GM12872 (cell line): ENCODE results near the gene MZT1.

ENCODE experiments used
- CTCF ChIP-seq: IDR thresholded peaks from 3 replicates; pipeline ENCODE4 v1.5.1; 2011; ENCODE audit warnings: low read depth, mild to moderate bottlenecking, low read length, moderate library complexity; ENCODE audit not compliant: insufficient read depth

Gene MZT1

GRCh38 chr13:72680353-72680752 lies 47.1 kb downstream of the MZT1 start:
- TF ChIP-seq CTCF, result no peak

GRCh38 chr13:72678312-72678711 lies 49.1 kb downstream of the MZT1 start:
- TF ChIP-seq CTCF, result no peak

- no peak for TF ChIP-seq CTCF
Measured at GRCh38 chr13:72677431-72677830, 50.0 kb downstream of the MZT1 start.

- no peak for TF ChIP-seq CTCF
Measured at GRCh38 chr13:72666391-72666790, 61.0 kb downstream of the MZT1 start.

GRCh38 chr13:72662548-72662947 lies 64.9 kb downstream of the MZT1 start:
- no peak for TF ChIP-seq CTCF
